ENCODE measurements around the gene RYR1. TPM values are rescaled to one million over a fixed set of nuclear protein-coding genes. Genes with fewer than 3 reads are reported as not detected.

Gene RYR1
- total RNA-seq, 1 donor from 2014 or later = 1.3 TPM

DNA sequence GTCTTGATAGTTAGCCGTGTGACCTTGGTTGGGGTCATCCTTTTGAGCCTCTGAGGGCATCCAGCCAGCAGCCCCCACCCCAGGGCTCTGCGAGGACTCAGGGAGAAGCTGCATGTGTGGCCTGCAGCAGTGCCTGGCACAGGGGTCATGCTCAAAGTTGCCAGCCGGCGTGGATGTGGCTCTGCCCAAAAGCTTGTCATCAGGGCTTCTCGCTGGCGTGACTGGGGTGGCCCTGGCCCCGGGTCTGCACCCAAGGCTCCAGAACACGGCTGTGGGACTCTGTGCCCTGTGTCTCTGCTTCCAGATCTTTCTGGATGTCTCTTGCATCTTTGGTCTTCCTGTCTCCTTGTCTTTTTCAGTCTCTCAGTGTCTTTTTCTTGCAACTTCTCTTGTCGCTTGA is 90.9 kb downstream of the RYR1 start:
- DNase-seq (ENCODE audit: low spot score) = no peak
- intact Hi-C loops (cut with DNase I) = no loop called here

DNA sequence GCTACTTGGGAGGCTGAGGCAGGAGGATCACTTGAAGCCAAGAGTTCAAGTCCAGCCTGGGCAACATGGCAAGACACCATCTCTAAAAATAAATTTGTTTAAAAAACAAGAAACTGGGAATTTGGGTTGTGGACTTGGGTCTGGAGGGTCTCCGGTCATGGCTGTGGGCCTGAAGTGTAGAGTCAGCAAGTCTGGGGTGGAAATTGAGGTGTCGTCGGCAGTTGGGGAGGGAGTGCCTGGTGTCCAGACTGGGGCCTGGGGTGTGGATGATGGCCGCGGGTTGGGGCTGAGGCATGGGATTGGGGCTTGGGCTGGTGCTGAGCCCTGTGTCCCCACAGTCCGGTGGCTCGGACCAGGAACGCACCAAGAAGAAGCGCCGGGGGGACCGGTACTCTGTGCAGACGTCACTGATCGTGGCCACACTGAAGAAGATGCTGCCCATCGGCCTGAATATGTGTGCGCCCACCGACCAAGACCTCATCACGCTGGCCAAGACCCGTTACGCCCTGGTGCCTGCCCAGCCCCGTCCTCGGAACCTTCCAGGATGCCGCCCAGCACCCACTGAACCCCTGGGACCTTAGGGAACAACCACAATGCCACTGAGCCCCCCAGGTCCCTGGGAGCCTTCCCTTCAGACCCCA is 91.6 kb downstream of the RYR1 start:
- DNase-seq (ENCODE audit: low spot score) = no peak
- intact Hi-C loops (cut with DNase I) = no loop called here

DNA sequence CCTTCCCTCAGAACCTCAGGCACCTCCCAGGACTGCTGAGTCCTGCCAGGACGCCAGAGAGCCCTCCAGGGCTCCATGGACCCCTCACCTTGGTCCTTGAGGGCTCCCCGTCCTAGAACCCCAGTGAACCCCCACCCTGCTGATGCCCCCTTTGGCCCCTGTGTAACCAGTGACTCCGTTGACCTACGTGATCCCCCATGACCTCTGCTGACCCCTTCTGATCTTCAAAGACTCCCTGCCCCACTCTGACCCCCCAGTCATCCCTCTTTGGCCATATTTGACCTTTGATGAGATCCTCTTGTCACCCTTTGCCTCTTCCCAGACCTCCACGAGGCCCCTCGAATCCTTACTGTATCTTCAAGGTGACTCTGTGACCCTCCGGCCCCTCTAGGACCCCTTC is 92.9 kb downstream of the RYR1 start:
- intact Hi-C loops (cut with DNase I) = no loop called here
- no peak for DNase-seq (ENCODE audit: low spot score)

DNA sequence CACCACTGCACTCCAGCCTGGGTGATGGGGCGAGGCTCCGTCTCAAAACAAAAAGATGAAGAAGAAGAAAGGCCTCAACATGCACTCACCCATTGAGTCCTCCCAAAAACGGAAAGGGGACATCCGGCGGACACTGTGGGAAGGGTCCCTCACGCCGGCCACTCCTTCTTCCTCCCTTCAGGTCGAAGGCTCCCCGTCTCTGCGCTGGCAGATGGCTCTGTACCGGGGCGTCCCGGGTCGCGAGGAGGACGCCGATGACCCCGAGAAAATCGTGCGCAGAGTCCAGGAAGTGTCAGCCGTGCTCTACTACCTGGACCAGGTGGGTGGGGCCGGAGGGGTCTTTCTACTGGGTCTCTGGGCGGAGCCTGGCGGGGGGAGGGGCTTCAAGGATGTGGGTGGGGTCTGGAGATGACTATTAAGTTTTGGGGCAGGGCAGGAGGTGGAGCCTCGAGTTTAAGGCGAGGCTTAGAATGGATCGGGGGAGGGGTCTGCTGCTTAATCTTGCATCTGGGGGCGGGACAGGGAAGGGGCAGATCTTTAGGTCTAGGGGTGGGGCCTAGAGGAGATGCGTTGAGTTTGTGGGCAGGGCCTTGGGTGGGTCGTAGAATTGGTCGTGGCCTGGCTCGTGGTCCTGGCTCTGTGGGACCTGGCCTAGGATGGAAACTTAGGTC is 94.1 kb downstream of the RYR1 start:
- DNase-seq (ENCODE audit: low spot score) = no peak
- intact Hi-C loops (cut with DNase I) = no loop called here

DNA sequence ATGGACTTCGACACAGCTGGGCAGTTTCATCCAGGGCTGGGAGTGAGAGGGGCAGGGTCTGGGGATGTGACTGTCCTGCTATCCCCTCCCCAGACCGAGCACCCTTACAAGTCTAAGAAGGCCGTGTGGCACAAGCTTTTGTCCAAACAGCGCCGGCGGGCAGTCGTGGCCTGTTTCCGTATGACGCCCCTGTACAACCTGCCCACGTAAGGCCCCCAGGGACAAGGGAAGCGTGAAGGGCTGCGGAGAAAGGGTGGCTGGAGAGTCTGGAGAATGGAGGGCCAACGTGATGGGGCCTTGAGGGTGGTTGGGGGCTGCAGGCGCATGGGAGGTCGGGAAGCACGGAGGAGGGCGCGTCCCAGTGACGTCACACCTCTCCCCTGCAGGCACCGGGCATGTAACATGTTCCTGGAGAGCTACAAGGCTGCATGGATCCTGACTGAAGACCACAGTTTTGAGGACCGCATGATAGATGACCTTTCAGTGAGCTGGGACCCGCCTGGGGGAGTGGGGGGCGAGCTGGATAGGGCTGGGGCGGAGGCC is 94.8 kb downstream of the RYR1 start:
- intact Hi-C loops (cut with DNase I) = no loop called here
- DNase-seq (ENCODE audit: low spot score) = no peak

- intact Hi-C loops (cut with DNase I) = no loop called here
- DNase-seq (ENCODE audit: low spot score) = no peak
Observed at GRCh38 chr19:38528931-38529330, 95.4 kb downstream of the RYR1 start.

DNA sequence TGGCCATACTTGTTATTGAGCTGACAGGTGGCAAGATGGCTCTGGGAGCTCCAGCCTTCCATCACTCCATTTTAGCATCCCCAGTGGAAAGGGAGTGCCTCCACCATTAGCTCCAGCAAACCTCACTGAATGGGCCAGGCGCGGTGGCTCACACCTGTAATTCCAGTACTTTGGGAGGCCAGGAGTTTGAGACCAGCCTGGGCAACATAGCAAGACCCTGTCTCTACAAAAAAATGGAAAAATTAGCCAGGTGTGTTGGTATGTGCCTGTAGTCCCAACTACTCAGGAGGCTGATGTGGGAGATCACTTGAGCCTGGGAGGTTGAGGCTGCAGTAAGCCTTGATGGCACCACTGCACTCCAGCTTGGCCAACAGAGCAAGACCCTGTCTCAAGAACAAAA is 98.0 kb downstream of the RYR1 start:
- intact Hi-C loops (cut with DNase I) = no loop called here
- DNase-seq (ENCODE audit: low spot score) = no peak

- no peak for DNase-seq (ENCODE audit: low spot score)
- intact Hi-C loops (cut with DNase I) = no loop called here
Observed at GRCh38 chr19:38532939-38533338, 99.4 kb downstream of the RYR1 start.

DNA sequence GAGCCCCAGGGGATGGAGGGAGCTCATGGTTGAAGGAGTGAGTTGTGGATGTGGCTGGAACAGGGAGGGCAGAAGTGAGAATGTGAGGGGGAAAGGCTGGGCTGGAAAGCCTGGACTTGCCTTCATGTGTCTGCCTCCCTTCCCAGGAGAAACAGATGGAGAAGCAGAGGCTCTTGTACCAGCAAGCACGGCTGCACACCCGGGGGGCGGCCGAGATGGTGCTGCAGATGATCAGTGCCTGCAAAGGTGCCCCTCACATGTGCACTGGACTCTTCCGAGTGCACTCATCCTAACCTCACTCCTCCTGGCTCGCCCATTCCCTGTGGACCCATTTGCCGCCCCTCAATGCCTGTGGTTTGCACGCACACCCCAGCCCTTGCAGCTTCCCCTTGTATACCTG is 101.1 kb downstream of the RYR1 start:
- intact Hi-C loops (cut with DNase I) = no loop called here
- no peak for DNase-seq (ENCODE audit: low spot score)

DNA sequence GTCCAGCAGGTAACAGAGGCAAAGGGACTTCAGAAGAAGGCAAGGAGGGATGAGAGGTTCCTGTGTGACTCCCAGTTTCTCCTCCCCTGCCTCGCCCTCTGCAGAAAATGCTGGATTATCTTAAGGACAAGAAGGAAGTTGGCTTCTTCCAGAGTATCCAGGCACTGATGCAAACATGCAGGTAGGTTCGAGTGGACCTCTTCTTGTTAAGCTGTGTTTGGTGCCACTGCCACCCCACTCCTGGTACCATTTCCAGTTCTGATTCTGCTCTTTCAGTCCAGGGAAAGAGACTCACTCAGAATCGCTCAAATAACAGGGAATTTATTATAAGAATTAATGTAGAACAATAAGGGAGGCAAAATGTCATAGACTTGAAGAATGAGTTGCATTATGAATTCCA is 101.7 kb downstream of the RYR1 start:
- no peak for DNase-seq (ENCODE audit: low spot score)
- intact Hi-C loops (cut with DNase I) = no loop called here

DNA sequence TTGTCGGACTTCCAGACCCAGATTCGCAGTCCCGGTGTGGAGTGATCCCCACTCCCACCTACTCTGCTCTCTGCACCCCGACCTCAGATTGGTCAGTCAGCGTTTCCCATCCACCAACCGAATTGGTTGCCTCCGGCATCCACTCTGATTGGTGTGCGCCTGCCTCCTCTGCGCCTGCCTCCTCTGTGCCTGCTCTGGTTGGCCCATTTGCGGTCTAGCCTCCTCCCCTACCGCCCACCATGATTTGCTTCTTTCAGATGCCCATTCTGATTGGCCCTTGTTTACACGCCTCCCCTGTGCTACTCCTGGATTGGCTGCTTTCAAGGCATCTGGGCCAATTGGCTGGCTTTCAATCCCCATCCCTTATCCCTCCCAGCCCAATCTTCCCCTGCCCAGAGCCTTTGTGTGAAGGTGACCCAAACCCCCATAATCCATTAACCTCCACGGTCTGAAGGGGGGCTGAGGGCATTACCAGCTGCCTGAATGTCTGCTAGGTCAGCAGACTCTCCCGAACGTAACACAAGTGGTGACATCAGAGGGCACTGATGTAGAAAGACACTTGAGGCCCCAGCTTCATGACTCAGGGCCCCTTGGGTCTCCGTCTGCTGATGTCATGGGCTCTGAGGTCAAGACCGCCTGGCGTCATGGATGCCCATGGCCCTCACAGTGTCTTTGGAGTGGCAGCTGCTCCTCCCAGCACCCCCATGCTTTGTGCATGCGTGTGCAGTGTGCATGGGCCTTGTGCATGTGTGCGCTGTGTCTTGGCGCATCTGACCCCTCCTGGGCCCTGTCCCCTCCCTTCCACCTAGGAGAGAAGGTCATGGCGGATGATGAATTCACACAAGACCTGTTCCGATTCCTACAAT is 103.8 kb downstream of the RYR1 start:
- intact Hi-C loops (cut with DNase I) = no loop called here
- DNase-seq (ENCODE audit: low spot score) = no peak

- DNase-seq (ENCODE audit: low spot score) = no peak
- intact Hi-C loops (cut with DNase I) = no loop called here
Observed at GRCh38 chr19:38538386-38538785, 104.9 kb downstream of the RYR1 start.

GRCh38 chr19:38538793-38539528 is 105.5 kb downstream of the RYR1 start:
- intact Hi-C loops (cut with DNase I) = no loop called here
- no peak for DNase-seq (ENCODE audit: low spot score)

DNA sequence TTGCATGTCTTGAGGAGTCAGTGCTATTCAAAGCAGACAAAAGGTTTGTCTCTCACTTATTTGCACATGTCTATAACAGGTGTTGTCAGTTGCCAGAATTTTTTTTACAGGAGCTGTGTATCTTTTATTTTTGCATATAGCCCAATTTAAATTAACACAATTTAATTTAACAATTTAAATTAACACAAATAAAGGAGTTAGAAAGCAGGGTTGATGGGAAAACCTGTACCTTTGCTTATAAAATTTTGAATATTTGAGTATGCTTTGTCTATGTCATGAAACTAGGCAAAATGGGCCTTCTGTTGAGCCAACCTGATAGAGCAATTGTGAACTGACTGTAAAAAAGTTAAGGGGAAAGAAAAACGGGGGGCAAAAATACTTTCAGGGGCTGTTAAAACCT is 106.3 kb downstream of the RYR1 start:
- intact Hi-C loops (cut with DNase I) = loop anchor here (5.0 kb wide), 1 partner anchor 98 kb away; no protein-coding TSS in a partner anchor
- no peak for DNase-seq (ENCODE audit: low spot score)

GRCh38 chr19:38542040-38542439 is 108.5 kb downstream of the RYR1 start:
- DNase-seq (ENCODE audit: low spot score) = no peak
- intact Hi-C loops (cut with DNase I) = loop anchor here (5.0 kb wide), 1 partner anchor 95 kb away; no protein-coding TSS in a partner anchor

GRCh38 chr19:38543286-38543806 is 109.9 kb downstream of the RYR1 start:
- no peak for DNase-seq (ENCODE audit: low spot score)
- intact Hi-C loops (cut with DNase I) = loop anchor here (5.0 kb wide), 1 partner anchor 94 kb away; no protein-coding TSS in a partner anchor

DNA sequence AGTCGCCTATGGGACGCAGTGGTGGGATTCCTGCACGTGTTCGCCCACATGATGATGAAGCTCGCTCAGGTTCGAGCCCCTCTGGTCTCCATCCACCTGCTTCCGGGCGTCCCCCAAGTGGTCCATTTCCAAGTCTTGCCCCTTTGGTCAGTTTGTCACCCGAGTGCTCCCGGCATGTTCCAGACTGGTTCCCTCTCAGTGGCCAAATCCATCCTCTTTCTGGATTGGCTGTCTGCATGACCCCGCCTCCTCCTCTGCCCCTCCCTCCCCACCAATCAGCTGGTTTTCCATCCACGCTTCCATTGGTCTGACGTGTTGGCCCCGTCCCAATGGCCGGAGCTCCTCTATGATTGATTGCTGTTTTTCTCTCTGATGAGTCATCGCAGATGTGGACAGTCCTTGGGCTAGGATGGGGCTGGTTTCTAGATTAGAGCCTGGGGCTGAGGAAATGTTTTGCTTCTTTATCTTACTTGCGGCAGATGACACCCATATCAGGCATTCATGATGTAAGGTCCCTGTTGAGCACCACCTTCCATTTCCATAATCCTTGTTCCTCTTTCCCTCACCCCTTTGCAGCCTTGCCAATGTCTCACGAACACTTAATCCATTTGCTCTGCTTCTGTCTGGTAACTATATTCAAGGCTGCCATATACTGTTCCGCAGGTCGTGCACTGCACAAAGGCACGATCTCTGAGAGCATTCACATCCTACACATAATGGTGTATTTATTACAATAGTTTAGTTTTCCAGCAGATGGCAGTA is 110.5 kb downstream of the RYR1 start:
- intact Hi-C loops (cut with DNase I) = loop anchor here (2.0 to 5.0 kb wide), 2 partner anchors 93 to 387 kb away; partner anchors contain the start of genes MRPS12 and SARS2
- no peak for DNase-seq (ENCODE audit: low spot score)

- intact Hi-C loops (cut with DNase I) = loop anchor here (2.0 to 5.0 kb wide), 2 partner anchors 93 to 386 kb away; partner anchors contain the start of genes MRPS12 and SARS2
- DNase-seq (ENCODE audit: low spot score) = no peak
Observed at GRCh38 chr19:38544569-38545315, 111.3 kb downstream of the RYR1 start.

All from cardiac septum (tissue), 1 donor.